ENCODE measurements around the gene MTA3.
A peak's percentile ranks its signal among the peaks of the same experiment; 100 is the strongest.

Gene MTA3

DNA sequence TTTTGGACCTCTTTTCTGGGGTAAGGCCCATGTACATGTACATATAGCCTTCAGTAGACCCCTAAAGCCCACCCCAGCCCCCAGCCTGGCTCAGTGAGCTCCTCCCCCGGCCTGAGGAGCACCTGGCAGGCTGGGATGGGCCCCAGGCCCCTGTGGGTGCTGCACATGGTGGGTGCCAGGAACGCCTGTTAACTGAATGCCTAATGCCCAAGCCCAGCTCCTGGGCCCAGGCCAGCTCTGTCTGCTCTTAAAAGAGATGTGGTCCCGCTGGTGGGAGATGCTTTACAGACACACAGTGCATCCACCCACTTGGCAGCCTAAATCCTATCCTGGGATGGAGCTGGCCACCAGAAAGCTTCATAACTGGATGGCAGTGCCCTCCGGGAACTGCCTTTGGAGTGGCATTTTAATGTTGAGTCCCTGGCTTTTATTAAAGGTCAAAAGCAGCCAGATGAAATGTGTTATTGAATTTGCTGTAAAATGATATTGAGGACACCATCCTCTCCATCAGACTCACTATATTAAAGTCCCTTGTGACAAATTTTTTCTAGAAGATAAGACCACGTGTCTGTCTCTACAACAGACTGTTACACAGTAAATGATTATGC lies 203.2 kb downstream of the MTA3 start:
- DNase-seq (ENCODE audit: extremely low spot score, insufficient read length, low read depth) (no peak), FAIRE-seq (no peak)

DNA sequence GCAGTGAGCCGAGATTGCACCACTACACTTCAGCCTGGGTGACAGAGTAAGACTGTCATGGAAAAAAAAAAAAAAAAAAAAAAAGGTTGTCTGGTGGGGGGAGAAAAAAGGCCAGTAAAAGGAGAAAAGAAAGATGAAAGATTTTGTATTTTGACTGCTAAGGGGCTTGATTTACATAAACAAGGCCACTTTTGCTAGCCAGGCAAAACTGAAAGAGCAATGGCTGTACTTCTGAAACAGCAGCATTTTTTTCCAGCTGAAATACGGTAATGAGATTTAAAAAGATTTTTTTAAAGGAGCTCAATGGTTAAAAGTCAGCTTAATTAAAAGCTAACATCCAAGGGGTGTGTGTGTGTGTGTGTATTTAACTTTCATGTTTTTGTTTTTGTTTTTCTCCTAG lies 206.8 kb downstream of the MTA3 start:
- no peak for DNase-seq (ENCODE audit: extremely low spot score, insufficient read length, low read depth)

DNA sequence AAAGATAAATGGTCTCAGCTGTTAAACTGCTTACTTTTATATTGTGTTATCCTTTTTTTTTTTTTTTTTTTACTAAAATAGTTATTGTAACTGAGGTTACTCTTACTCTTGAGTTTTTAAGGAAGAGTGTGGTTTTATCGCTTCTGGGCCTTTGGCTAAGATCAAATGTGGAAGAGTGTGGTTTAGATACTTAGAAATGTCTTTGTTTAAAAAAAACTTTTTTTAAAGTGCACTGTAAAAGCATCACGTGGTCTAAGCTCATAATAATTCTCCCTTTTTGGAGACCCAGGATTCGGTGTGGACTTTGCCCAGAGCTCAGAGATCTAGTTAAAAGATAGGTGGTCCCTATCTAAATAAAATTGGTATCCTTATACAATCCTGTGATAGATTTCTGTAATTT lies 207.4 kb downstream of the MTA3 start:
- no peak for DNase-seq (ENCODE audit: extremely low spot score, insufficient read length, low read depth)
- FAIRE-seq, result no peak

More for the DNA sequence above, 206.8 kb downstream of the MTA3 start:
- peak; percentile 76 for FAIRE-seq

DNA sequence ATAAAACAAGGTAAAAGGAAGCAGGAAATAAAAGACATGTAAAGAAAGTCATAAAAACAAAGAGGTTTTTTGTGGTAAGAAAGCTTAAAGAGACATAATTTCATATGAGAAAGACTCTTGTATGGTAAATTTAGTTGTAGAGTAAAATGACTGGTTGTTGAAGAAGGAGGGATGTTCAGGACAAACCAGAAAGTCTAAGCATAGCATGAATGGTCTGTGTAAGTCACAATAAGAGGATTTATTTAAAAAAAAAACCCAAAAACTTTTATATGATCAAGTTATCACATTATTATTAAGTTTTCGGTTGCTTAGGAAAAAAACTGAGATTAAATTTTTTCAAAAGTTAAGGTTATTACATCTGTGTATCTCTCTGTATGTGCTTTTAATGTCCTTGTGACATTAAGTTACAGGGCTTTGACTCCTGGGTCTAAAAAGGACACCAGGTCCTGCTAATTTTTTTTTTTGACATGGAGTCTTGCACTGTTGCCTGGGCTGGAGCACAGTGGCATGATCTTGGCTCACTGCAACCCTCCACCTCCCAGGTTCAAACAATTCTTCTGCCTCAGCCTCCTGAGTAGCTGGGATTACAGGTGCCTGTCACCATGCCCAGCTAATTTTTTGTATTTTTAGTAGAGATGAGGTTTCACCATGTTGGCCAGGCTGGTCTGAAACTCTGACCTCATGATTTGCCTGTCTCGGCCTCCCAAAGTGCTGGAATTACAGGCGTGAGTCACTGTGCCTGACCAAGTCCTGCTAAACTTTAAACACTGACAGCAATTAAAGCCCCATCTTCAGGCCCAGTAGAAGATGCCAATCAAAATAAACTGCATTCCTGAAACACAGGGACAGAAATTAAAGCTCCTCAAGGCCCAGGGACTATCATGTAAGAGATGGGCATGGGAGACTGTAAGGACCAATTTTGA lies 209.7 kb downstream of the MTA3 start:
- DNase-seq (ENCODE audit: extremely low spot score, insufficient read length, low read depth) (no peak), FAIRE-seq (no peak)

DNA sequence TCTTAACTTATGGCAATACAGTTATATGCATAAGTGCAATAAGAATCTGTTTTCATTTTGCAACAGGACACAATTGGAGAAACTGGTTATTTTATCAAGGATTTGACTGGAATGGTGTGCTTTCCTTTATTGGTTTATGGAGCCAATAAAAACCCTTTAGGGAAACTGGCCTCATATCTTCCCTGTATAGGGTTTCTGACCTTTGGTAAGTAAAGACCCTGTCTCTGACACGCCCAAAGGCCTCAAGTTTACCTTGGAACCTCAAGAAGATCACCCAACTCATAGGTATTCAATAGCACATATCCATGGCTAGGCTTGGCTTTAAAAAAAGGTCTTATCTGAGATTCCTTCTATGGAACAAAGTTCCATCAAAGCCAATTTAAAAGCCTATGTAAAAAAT lies 212.7 kb downstream of the MTA3 start:
- no peak for FAIRE-seq
- DNase-seq (ENCODE audit: extremely low spot score, insufficient read length, low read depth), result no peak

DNA sequence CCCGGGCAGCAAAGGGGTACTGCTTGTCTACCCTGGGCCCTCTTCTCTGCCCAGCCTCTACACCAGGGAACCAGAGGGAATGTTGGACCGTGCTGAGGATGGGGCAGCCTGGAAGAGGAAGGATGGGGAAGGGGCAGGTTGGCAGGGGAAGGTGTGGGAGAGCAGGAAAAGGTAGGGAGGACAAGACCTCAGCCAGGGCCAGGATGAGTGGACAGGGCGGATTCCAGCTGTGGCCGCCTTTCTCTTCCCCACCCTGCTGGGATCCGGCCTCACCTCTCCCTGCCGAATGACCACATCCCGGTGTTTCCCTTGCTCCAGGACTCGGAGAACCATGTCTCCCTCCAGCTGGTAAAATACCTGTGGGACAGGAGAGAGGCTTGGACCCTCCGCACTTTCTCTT lies 215.1 kb downstream of the MTA3 start:
- FAIRE-seq, result no peak
- no peak for DNase-seq (ENCODE audit: extremely low spot score, insufficient read length, low read depth)

DNA sequence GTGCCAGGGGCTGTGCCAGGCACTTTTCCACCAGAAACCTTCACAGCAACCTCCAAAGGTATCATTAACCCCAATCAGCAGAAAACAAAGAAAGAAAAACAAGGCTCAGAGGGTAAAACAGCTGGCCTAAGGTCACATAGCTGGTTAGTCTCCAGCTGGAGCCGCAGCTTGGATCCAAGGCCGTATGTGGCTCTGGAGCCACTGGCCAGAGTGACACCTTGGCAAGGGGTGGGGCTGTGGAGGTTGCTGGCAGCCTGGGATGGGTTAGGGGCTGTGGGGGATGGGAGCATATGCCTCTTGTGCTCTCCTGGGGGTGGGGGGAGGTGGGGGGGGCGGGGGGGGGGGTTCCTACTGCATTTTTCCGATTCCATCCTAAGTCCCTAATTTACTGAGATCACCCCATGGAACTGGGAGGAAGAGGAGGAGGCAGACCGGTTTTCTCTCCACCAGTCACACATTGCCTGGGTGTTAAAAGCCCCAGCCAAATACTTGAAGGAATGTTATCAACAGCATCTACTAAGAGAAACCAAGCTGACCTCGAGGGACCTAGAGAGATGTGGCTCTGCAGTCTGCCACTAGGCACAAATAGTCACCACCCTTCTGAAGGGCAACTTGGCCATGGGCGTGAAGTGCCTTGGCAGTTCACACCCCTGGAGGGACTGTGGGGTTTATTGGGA lies 215.9 kb downstream of the MTA3 start:
- DNase-seq (ENCODE audit: extremely low spot score, insufficient read length, low read depth) (no peak), FAIRE-seq (no peak)

DNA sequence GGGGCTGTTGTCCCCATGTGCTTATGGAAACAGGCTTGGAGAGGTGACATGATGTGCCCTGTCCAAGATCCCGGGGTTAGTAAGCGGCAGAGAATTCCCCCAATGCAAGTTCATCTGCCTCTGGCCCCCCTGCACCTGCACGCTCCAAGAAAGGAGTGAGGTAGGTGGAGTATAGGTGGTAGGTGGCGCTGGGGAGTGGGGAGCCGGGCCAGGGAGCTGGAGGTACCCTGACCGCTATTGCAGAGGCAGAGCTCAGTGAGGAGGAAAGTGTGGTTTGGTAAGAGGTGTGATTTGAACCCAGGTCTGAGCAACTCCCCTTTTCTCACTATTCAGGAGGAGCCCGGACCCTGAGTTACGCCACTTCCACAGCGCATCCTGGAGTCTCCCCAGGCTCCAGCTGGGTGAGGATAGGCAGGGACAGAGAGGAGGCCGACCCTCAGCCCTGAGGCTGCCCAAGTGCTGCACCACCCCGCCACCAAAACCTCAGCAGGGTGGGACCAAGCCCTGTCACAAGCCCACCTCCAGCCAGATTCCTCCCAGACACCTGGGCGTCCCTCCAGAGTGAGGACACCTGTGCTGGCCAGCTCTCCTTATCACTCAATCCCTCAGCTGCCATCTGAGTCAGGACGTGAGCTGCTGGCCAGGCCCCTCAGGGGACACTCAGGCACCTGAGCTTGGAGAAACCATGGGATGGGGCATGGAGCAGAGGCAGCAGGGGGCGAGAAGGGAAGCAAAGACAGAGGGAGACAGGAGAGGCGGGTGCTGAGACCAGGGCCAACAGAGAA lies 218.3 kb downstream of the MTA3 start:
- FAIRE-seq, result no peak
- DNase-seq (ENCODE audit: extremely low spot score, insufficient read length, low read depth), result no peak

DNA sequence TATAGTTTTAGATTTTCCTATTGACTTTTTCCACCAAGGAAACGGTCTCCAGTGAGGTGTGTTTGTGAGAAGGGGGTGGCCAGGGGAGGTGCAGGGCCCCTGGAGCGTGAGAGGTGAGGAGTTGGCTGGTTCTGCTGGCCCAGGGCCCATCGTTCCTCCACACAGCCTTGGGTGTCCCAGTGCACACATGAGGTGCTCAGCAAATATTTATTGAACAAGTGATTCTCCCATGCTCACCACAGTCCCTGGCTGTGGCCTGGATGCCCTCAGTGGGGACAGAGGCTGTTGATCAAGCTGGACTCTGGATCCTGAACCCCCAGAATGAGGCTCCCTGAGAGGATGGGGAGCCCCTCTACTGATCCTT lies 219.0 kb downstream of the MTA3 start:
- no peak for DNase-seq (ENCODE audit: extremely low spot score, insufficient read length, low read depth)
- FAIRE-seq, result no peak

DNA sequence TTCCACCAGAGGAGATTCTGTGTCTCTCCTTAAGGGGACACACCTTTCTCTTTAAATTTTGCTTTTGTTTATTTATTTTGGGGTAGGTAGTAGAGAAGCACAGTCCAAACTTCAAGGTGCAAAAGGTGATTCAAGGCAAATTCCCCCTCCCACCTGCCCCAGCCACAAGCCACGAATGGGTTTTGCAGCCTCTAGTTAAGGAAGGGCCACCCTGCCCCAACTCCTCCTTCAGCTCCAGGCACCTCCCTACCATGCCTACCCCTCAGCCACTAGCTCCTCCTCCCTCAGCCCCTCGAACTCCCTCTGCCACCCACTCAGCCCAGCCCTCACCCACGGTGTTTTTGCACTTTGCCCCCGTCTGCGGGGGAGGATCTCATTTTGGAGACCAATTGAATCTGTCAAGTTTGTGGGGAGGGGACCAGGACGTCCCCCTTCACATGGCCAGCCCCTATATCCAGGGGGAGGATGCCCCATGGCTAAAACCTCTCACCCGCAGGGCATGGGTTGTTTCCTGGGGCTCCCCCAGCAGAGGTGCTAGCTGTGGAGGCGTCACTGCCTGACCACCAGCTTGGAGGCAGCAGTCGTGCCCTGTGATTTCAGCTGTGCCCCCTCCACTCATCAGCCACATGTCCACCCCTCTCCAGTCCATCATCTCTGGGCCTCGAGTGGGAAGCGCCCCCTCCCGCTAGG lies 219.5 kb downstream of the MTA3 start:
- DNase-seq (ENCODE audit: extremely low spot score, insufficient read length, low read depth), result no peak
- FAIRE-seq, result peak; percentile 47

DNA sequence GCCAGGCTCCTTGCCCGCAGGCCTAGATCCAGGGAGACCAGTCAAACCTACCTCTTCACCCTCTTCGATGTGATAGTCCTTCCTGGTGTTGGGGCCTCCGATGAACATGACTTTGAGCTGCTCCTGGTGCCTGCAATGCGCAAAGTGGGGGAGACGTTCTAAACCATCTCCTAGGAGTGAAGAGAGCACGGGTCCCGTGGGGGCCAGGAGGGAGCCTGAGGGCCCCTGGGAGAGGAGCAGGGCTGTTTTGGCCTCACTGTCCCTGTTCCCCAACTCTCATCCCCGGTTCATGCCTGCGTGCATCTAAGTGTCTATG lies 220.0 kb downstream of the MTA3 start:
- no peak for DNase-seq (ENCODE audit: extremely low spot score, insufficient read length, low read depth)
- no peak for FAIRE-seq

DNA sequence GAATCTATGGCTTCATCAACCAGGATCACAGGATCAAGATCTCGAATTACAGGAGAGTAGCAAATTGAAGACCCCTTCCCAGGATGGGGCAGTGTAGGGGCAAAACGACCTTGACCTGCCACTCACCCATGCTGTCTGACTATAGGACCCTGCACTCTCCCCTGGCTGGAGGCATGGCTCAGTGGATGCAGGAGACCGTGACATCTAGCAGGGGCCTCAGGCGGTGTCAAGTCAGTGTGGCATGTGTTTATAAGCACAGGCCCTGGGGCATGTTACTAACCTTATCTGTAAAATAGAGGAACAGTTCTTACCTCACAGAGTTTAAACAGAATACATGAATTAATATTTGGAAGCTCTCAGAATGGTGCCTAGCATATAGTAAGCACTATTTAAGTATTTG lies 220.4 kb downstream of the MTA3 start:
- no peak for FAIRE-seq
- DNase-seq (ENCODE audit: extremely low spot score, insufficient read length, low read depth), result no peak

DNA sequence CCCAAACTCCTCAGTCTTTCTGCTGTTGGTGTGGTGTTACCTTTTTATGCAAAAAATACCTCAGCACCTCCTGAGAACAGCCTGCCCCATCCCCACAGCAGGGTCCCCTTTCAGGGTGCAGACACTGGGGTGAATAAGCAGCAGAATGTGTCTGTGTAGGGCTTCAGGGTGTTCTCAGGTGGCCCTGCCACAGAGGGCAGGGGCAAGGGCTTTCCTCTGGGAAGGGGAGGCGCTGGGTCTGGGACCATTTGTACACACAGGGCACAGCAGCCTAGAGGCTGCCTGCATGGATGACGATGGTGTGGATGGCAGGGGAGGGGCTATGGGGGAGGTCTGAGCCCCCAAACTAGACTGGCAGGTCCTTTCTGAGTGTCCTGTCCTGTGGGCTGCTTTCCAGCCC lies 221.3 kb downstream of the MTA3 start:
- no peak for FAIRE-seq
- DNase-seq (ENCODE audit: extremely low spot score, insufficient read length, low read depth), result no peak

DNA sequence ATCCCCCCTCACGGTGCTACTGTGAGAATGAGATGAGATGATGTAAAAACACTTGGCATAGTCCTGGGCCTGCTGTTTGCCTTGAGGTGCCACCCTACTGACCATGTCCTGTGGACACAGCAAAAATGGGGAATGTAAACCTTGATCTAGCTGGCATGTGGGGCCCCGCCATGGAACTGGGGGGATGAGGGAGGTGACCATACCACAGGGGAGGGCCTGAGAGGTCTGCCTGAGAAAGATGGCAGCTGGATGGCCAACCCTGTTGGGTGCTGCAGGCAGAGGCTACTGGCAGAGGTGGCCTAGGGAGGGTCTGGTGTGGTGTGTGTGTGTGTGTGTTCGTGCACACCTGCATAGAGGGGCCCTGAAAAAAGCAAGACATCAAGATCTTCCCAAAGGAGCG lies 223.2 kb downstream of the MTA3 start:
- DNase-seq (ENCODE audit: extremely low spot score, insufficient read length, low read depth) (no peak), FAIRE-seq (no peak)

DNA sequence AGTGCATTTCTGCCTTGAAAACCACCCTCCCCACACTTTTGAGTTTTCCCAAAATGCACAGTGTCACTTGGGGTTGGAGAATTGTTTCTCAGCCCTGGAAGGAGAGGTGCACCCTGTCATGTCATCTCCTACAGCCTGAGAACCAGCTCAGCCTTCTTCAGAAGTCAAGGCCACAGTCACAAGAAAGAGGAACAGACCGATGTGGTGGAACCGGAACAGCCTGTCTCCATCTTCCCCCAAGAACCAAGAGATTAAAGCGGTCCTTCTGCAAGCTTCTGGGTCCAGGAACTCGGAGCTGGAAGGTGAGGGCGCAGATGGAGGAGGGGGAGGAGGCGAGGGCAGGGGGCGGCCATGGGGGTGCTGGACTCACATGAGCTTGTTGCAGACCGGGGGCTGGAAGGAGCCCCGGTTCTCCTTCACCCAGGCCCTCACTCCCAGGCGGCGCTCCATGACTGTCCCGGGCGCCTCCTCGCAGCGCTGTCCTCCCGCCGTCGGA lies 223.7 kb downstream of the MTA3 start:
- DNase-seq (ENCODE audit: extremely low spot score, insufficient read length, low read depth) (no peak), FAIRE-seq (peak; percentile 33)

DNA sequence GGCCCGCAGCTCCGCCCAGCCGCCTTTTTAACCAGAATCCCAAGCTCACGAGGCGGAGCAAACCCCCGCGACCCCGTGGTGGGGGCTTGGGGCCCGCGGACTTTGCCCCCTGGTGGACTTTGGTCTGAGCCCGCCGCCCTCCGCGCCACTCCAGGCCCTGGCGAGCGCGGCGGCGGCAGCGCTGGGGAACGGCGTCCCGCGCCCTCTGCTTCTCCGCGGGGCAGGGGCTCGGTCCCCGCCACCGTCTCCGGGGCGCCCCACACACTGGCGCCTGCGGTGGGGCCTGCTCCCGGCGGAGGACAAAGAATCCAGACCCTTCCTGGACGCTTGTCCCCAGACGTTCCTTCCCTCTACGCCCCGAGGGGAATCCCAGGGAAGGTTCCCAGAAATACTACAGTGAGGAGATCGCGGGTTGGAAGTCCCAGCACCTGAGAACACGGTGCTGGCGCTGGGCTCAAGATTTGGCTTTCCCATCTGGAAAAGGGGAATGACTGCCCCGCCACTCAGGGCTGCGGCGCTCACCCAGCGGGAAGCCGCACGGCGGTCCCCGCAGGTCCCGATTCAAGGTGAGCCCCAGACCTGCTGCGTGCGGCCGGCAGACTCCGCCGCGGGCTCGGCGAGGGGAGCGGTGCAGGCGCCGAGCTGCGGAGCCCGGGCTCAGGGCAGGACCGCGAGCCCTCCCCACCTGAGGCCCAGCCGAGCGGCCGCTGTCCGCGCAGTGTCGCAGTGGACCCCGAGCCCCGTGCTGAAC lies 224.3 kb downstream of the MTA3 start, which contains the start of gene HAAO:
Gene HAAO, minus strand, starts transcription at position 1 of the 751 bp plus-strand sequence. CDS start 47 bp downstream, outside the sequence.
- no peak for FAIRE-seq
- no peak for DNase-seq (ENCODE audit: extremely low spot score, insufficient read length, low read depth)

DNA sequence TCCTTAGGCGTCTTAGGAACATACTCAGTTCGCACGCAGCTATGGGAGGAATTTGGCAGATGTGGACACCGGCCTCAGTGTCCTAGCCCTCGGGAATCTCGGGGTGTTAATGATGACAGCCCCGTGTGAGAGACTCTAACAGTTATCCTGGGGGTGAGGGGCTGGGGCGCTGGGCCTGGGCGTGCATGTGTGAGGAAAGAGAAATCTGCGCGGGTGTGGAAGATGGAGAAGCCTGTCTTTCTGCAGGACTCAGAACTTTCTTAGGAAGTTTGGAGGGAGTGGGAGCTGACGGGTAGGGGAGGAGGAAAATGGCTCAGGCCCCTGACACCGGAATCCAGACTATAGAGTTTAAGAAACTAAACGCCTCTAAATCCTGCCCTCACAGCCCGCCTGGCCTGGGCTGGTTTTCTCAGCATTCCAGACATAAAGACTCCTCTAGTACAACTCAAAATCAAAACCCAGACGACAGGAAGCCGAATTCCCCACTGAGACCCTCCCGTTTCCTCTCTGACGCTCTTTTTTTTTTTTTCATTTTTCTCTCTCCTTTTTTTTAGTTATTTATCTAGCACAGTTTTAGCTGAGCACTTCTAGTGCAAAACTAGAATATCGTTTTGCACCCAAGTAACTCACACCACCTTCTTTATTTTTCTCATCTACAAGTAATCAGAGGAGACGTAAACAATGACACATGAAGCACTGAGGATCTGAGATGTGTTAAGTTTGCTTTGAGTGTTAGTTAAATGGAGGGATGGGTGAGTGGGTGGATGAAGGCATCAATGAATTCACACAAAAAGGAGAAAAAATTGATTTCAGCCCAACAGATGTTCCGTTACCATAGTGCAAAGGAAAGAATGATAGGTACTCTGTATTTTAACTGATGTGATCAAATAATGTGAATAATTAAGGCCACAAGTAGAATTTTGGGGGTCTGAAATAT lies 225.2 kb downstream of the MTA3 start:
- FAIRE-seq (no peak), DNase-seq (ENCODE audit: extremely low spot score, insufficient read length, low read depth) (no peak)

Data from GM18507 (cell line).